Measurements from ENCODE around the gene TEN1. TPM values are rescaled to one million over a fixed set of nuclear protein-coding genes. Genes with fewer than 3 reads are reported as not detected.

The TEN1 gene
- total and polyA plus RNA-seq, 4 donors, result 12.0 to 30.0 (median 16.5) TPM

- WGBS, result 90% methylated on average over 12 of the region's 12 CpGs
- Histone ChIP-seq H3K27ac (ENCODE audit: low read depth in 1 of 2, low read length in 2 of 2) (no peak overlapping the region), H3K9me3 (ENCODE audit: control insufficient read depth in 4 of 4, low read length in 3 of 4) (no peaks in the 10 kb centered on the region), H3K4me3 (ENCODE audit: low read depth in 1 of 3, low read length in 3 of 3) (no peak overlapping the region), H3K9ac (ENCODE audit: low read depth in 1 of 2, low read length in 2 of 2) (no peak overlapping the region), H3K36me3 (ENCODE audit: control insufficient read depth in 4 of 4, insufficient read depth in 3 of 4, low read depth in 1 of 4, low read length in 3 of 4) (no peaks in the 10 kb centered on the region), H3K4me1 (ENCODE audit: control insufficient read depth in 4 of 4, insufficient read depth in 4 of 4, low read length in 3 of 4) (peaks cover 0 to 3% (median 0%) of the 10 kb centered on the region in 4 donors), H3K27me3 (ENCODE audit: control insufficient read depth in 4 of 4, insufficient read depth in 4 of 4, low read length in 3 of 4) (no peaks in the 10 kb centered on the region)
- no peak for DNase-seq (ENCODE audit: low spot score)
- TF ChIP-seq CTCF (IDR thresholded peaks at IDR 0.05; ENCODE audit: low read depth, low read length, missing input control) (no peak), ATF3 (IDR thresholded peaks at IDR 0.05) (no peak), YY1 (IDR thresholded peaks at IDR 0.05) (no peak), HNF4G (IDR thresholded peaks at IDR 0.05) (no peak), SP1 (IDR thresholded peaks at IDR 0.05) (no peak), FOXA2 (IDR thresholded peaks at IDR 0.05) (no peak), FOXA1 (IDR thresholded peaks at IDR 0.05) (no peak), TAF1 (conservative IDR thresholded peaks at IDR 0.05) (no peak), RXRA (IDR thresholded peaks at IDR 0.05) (no peak), REST (IDR thresholded peaks at IDR 0.05) (no peak), EGR1 (IDR thresholded peaks at IDR 0.05; ENCODE audit: low read depth in 2 of 2) (no peak), GABPA (IDR thresholded peaks at IDR 0.05 in 1 of 2, conservative IDR thresholded peaks at IDR 0.05 in 1 of 2) (no peak), JUND (IDR thresholded peaks at IDR 0.05) (no peak), NR2F2 (IDR thresholded peaks at IDR 0.05) (no peak)
- TF ChIP-seq, protein P1, sequence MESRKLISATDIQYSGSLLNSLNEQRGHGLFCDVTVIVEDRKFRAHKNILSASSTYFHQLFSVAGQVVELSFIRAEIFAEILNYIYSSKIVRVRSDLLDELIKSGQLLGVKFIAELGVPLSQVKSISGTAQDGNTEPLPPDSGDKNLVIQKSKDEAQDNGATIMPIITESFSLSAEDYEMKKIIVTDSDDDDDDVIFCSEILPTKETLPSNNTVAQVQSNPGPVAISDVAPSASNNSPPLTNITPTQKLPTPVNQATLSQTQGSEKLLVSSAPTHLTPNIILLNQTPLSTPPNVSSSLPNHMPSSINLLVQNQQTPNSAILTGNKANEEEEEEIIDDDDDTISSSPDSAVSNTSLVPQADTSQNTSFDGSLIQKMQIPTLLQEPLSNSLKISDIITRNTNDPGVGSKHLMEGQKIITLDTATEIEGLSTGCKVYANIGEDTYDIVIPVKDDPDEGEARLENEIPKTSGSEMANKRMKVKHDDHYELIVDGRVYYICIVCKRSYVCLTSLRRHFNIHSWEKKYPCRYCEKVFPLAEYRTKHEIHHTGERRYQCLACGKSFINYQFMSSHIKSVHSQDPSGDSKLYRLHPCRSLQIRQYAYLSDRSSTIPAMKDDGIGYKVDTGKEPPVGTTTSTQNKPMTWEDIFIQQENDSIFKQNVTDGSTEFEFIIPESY (IDR thresholded peaks at IDR 0.05), result no peak
- TF ChIP-seq, protein P2, sequence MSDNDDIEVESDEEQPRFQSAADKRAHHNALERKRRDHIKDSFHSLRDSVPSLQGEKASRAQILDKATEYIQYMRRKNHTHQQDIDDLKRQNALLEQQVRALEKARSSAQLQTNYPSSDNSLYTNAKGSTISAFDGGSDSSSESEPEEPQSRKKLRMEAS (IDR thresholded peaks at IDR 0.05), result no peak
Observed at GRCh38 chr17:76025294-76025693, 46.3 kb downstream of the TEN1 start.

GRCh38 chr17:76026714-76027158, 47.7 kb downstream of the TEN1 start:
- no peak overlapping the region for H3K9ac ChIP-seq (ENCODE audit: low read depth in 1 of 2, low read length in 2 of 2)
- H3K27me3 ChIP-seq (ENCODE audit: control insufficient read depth in 4 of 4, insufficient read depth in 4 of 4, low read length in 3 of 4), result no peaks in the 10 kb centered on the region
- 78% methylated on average over 15 of the region's 15 CpGs for WGBS
- no peak for DNase-seq (ENCODE audit: low spot score)
- peaks cover 0 to 3% (median 0%) of the 10 kb centered on the region in 4 donors for H3K4me1 ChIP-seq (ENCODE audit: control insufficient read depth in 4 of 4, insufficient read depth in 4 of 4, low read length in 3 of 4)
- no peak overlapping the region for H3K4me3 ChIP-seq (ENCODE audit: low read depth in 1 of 3, low read length in 3 of 3)
- TF ChIP-seq FOXA1 (IDR thresholded peaks at IDR 0.05), result no peak
- TF ChIP-seq HNF4G (IDR thresholded peaks at IDR 0.05), result no peak
- no peak for TF ChIP-seq YY1 (IDR thresholded peaks at IDR 0.05)
- H3K36me3 ChIP-seq (ENCODE audit: control insufficient read depth in 4 of 4, insufficient read depth in 3 of 4, low read depth in 1 of 4, low read length in 3 of 4), result no peaks in the 10 kb centered on the region
- H3K9me3 ChIP-seq (ENCODE audit: control insufficient read depth in 4 of 4, low read length in 3 of 4), result no peaks in the 10 kb centered on the region
- no peak overlapping the region for H3K27ac ChIP-seq (ENCODE audit: low read depth in 1 of 2, low read length in 2 of 2)

Data from liver (tissue), 9 donors.